LNCaP clone FGC (cell line): ENCODE results near the gene MARK1.

ENCODE experiments used
- DNase-seq: peaks from one replicate; pipeline ENCODE4 v3.0.0-alpha.2; 2011; ENCODE audit warnings: low read depth
- H3K4me3 ChIP-seq: 2 replicates; pipeline ENCODE4 v1.5.1; 2011; ENCODE audit warnings: mild to moderate bottlenecking, low read depth, low read length, control low read depth
- TF ChIP-seq, protein P1 (sequence below): IDR thresholded peaks from 2 replicates; pipeline ENCODE4 v1.5.1; 2012; ENCODE audit warnings: mild to moderate bottlenecking; ENCODE audit not compliant: control insufficient read depth, insufficient read depth; ENCODE audit errors: extremely low read depth

MARK1 gene

DNA sequence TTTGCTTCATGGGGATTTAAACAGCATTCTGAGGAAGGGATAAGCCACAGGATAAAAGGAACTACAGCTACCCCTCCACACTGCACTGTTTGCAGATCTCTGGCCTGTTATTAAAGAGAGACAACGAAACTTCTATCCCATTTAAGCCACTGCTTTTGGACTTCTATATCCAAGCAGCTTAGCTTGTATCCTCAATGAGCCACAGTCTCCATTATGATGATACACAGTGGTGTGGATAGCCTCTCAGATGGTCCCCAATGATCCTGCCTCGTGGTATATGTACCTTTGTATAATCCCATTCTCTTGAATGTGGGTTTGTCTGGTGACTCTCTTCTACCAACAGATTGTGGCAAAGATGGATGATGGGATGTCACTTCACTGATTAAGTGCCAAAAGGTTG, 36.0 kb upstream of the MARK1 start:
- TF ChIP-seq, protein P1, sequence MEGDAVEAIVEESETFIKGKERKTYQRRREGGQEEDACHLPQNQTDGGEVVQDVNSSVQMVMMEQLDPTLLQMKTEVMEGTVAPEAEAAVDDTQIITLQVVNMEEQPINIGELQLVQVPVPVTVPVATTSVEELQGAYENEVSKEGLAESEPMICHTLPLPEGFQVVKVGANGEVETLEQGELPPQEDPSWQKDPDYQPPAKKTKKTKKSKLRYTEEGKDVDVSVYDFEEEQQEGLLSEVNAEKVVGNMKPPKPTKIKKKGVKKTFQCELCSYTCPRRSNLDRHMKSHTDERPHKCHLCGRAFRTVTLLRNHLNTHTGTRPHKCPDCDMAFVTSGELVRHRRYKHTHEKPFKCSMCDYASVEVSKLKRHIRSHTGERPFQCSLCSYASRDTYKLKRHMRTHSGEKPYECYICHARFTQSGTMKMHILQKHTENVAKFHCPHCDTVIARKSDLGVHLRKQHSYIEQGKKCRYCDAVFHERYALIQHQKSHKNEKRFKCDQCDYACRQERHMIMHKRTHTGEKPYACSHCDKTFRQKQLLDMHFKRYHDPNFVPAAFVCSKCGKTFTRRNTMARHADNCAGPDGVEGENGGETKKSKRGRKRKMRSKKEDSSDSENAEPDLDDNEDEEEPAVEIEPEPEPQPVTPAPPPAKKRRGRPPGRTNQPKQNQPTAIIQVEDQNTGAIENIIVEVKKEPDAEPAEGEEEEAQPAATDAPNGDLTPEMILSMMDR, result no peak
- no peak for DNase-seq
- no peak overlapping the region for H3K4me3 ChIP-seq

DNA sequence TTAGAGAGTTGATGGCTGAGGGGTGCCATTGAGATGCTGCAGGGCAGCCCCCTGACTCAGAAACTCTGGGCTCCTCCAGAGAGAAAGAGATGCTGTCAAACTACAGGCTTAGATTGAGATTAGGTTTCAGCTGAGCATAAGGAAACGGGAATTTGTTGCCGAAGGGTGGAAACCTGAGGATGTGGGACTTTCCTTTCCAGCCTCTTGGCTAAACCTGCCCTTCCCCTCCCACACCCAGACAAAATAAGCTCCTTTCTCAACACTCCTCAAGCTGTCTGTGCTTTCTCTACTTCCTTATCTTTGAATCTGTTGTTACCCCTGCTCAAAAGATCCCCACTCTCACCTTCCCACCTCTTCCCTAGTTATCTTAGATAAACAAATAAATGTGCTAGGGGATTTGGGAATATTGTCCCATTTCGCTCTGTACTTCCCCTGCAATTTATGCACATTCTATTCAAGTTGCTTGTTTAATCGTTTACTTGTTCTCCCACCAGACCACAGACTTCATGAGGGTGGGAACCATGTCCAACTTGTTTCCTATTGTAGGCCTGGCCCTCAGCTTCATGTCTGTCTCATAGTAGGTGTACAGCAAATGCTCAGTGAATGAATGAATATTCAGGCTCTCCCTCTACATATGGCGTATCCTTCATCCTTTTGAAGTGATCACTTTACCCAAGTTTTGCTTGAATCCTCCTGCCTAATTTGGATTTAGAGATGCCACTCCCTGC, 30.6 kb upstream of the MARK1 start:
- TF ChIP-seq, protein P1, result no peak
- H3K4me3 ChIP-seq, result no peak overlapping the region
- DNase-seq, result no peak

DNA sequence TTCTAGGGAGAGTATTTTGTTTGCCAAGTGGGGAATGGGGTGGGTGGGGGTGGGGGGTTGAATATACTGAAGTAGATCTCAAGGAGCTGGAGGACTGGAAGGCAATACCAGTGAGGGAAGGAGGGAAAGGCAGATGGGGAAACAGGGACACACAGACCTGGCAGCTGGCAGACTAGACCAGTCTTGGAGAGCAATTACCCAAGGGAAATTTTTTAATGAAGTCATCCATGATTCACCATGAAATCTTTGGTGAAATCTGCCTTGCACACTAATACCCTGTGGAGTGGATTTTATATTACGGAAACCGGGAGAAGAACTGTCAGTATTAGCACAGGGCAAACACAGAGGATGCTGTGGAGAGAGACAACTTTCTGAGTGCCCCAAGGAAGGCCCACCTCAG, 29.7 kb upstream of the MARK1 start:
- H3K4me3 ChIP-seq, result no peak overlapping the region
- TF ChIP-seq, protein P1, result no peak
- no peak for DNase-seq

DNA sequence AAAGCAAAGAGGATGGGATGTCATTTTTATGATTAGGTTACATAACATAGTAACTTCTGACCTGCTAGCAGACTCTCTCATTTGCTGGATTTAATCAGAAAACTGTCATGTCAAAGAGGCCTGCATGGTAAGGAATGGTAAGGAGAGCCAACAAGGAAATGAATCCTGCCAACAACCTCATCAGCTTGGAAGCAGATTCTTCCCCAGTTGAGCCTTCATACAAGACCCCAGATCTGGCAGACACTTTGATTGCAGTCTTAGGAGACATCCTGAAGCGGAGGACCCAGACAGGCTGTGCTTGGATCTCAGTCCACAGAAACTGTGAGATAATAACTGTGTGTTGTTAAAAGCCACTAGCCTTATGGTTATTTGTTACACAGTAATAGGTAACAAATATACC, 27.6 kb upstream of the MARK1 start:
- no peak for DNase-seq
- TF ChIP-seq, protein P1, result no peak
- no peak overlapping the region for H3K4me3 ChIP-seq

DNA sequence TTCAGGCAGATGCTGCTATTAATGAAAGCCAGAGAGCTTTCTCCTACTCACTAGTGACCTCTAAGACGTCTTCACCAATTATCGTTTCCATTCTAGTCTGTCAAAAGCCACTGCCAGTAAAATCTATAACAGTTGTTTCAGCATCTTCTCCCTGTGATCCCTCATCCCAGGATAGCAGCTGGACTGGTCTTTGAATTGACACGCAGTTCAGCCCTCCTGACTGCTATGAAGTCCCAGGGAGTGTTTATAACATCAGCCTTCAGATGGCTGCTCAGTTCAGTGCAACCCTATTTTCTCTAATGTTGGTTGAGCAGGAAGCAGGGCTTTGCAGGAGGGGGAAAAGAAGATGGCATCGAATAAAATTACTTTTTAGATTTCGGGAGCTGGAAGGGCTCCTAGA, 23.6 kb upstream of the MARK1 start:
- no peak for DNase-seq
- TF ChIP-seq, protein P1, result no peak
- H3K4me3 ChIP-seq, result no peak overlapping the region

DNA sequence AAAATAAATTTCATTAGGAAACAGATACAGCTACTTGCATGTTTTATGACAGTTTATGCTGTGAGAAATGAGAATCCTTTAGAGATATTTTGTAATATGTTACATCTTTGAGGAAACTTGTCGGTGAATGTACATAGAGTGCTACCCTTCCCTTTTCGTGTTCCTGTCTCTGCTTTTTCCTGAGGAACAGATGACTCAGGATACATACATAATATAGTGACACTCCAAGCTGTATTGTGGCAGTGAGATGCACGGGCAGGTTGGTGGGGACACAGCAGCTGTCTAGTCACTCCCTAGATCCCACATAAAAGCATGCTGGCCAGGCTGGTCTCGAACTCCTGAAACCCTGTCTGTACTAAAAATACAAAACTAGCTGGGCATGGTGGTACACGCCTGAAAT, 20.9 kb upstream of the MARK1 start:
- TF ChIP-seq, protein P1, result no peak
- DNase-seq, result no peak
- no peak overlapping the region for H3K4me3 ChIP-seq

DNA sequence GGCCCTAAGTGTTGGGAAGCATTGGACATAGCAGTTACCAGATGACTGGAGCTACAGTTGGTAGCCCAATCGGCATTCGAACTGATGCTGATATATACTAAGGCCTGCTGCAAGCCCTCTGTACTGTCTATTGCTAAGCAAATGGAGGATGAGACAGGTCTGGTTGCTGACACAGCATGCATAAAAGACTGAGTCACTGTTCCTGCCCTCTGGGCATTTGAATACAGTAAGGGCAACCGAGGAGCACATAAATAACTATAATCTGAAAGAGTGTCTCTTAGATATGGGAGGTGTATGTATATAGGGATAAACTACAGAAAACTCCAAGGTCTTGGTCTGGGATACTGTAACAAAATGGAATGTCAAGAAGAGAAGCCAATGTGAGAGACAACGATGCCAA, 16.8 kb upstream of the MARK1 start:
- TF ChIP-seq, protein P1, result no peak
- no peak overlapping the region for H3K4me3 ChIP-seq
- no peak for DNase-seq
